ENCODE measurements around the gene PGAM2.

- TF ChIP-seq ZNF281 (CRISPR knock-in tag; IDR thresholded peaks at IDR 0.05): no peak
- no peak for TF ChIP-seq ZNF416 (CRISPR knock-in tag; IDR thresholded peaks at IDR 0.05)
- TF ChIP-seq, protein P1, sequence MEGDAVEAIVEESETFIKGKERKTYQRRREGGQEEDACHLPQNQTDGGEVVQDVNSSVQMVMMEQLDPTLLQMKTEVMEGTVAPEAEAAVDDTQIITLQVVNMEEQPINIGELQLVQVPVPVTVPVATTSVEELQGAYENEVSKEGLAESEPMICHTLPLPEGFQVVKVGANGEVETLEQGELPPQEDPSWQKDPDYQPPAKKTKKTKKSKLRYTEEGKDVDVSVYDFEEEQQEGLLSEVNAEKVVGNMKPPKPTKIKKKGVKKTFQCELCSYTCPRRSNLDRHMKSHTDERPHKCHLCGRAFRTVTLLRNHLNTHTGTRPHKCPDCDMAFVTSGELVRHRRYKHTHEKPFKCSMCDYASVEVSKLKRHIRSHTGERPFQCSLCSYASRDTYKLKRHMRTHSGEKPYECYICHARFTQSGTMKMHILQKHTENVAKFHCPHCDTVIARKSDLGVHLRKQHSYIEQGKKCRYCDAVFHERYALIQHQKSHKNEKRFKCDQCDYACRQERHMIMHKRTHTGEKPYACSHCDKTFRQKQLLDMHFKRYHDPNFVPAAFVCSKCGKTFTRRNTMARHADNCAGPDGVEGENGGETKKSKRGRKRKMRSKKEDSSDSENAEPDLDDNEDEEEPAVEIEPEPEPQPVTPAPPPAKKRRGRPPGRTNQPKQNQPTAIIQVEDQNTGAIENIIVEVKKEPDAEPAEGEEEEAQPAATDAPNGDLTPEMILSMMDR (IDR thresholded peaks at IDR 0.05): no peak
- TF ChIP-seq CREM (CRISPR knock-in tag; IDR thresholded peaks at IDR 0.05): no peak
- no peak for TF ChIP-seq CREB1 (CRISPR knock-in tag; IDR thresholded peaks at IDR 0.05)
- TF ChIP-seq, protein P2, sequence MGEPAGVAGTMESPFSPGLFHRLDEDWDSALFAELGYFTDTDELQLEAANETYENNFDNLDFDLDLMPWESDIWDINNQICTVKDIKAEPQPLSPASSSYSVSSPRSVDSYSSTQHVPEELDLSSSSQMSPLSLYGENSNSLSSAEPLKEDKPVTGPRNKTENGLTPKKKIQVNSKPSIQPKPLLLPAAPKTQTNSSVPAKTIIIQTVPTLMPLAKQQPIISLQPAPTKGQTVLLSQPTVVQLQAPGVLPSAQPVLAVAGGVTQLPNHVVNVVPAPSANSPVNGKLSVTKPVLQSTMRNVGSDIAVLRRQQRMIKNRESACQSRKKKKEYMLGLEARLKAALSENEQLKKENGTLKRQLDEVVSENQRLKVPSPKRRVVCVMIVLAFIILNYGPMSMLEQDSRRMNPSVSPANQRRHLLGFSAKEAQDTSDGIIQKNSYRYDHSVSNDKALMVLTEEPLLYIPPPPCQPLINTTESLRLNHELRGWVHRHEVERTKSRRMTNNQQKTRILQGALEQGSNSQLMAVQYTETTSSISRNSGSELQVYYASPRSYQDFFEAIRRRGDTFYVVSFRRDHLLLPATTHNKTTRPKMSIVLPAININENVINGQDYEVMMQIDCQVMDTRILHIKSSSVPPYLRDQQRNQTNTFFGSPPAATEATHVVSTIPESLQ (CRISPR knock-in tag; IDR thresholded peaks at IDR 0.05): no peak
These were observed 1.8 kb downstream of the PGAM2 start for GRCh38 chr7:44063547-44063893.

All from WTC11 (cell line).